Testis (tissue), 2 donors: Measurements from ENCODE around the gene HOXC4.

Source experiments
- POLR2A ChIP-seq: fragments of 450-650 bp; IDR thresholded peaks from one replicate; pipeline ENCODE4 v1.6.1; 2017; ENCODE audit warnings: antibody characterized with exemption, mild to moderate bottlenecking, moderate library complexity
- TF ChIP-seq, protein P1 (sequence below), 3 experiments: fragments of 450-650 bp in 2 of 3; fragments of 200-600 bp in 1 of 3; sonication (generic) in 1 of 3; IDR thresholded peaks; one replicate each; pipeline ENCODE4 v1.5.1; 2016 to 2019; ENCODE audit warnings: antibody characterized with exemption in 3 of 3, mild to moderate bottlenecking in 2 of 3, moderate library complexity in 1 of 3

GRCh38 chr12:54011665-54012532, 41.7 kb upstream of the HOXC4 start:
- TF ChIP-seq, protein P1, sequence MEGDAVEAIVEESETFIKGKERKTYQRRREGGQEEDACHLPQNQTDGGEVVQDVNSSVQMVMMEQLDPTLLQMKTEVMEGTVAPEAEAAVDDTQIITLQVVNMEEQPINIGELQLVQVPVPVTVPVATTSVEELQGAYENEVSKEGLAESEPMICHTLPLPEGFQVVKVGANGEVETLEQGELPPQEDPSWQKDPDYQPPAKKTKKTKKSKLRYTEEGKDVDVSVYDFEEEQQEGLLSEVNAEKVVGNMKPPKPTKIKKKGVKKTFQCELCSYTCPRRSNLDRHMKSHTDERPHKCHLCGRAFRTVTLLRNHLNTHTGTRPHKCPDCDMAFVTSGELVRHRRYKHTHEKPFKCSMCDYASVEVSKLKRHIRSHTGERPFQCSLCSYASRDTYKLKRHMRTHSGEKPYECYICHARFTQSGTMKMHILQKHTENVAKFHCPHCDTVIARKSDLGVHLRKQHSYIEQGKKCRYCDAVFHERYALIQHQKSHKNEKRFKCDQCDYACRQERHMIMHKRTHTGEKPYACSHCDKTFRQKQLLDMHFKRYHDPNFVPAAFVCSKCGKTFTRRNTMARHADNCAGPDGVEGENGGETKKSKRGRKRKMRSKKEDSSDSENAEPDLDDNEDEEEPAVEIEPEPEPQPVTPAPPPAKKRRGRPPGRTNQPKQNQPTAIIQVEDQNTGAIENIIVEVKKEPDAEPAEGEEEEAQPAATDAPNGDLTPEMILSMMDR (IDR thresholded peaks at IDR 0.05): no peak
- no peak for TF ChIP-seq POLR2A
